Uterus (tissue), 2 donors: Measurements from ENCODE around the gene FOXS1.

Source experiments
- POLR2A ChIP-seq, 2 donors: fragments of 450-650 bp; IDR thresholded peaks; one replicate each; pipeline ENCODE4 v1.6.1; 2016; ENCODE audit warnings: antibody characterized with exemption in 2 of 2, mild to moderate bottlenecking in 1 of 2, moderate library complexity in 1 of 2
- TF ChIP-seq, protein P1 (sequence below), 4 experiments: fragments of 200-600 bp in 2 of 4; fragments of 450-650 bp in 2 of 4; sonication (generic) in 2 of 4; IDR thresholded peaks; one replicate each; pipeline ENCODE4 v1.5.1; 2016 to 2019; ENCODE audit warnings: antibody characterized with exemption in 4 of 4, mild to moderate bottlenecking in 2 of 4, moderate library complexity in 1 of 4

DNA sequence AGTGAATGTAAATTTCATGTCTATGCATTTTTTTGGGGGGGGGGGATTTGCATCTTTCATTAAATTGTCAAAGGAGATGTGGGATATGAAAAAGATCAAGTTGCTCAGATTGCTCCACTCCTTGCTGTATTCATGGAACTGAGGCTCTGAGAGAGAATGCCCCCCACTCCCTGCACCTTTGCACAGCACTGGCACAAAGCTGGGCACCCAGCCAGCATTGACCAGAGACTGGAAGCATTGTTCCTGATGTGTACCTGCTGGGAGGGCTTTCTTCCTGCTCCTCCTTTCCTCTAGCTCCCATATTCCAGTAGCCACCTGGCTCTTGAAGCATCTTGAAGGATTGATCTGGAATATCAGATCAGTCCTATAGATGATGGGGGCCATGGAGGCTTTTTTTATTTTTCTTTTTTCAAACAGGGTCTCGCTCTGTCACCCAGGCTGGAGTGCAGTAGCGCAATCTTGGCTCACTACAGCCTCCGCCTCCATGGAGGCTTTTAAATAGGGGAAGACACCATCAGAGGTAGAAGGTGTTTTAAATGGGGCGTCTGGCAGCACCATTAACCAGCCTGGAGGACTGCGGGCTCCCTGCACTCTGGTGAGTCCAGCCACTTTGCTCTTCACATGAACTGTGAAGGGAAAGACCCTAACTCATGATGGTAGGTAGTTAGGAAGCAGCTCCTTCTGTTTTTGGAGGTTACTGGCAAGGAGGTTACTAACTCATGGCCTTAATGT lies 14.0 kb upstream of the FOXS1 start:
- no peak for TF ChIP-seq POLR2A (IDR thresholded peaks at IDR 0.05)
- TF ChIP-seq, protein P1, sequence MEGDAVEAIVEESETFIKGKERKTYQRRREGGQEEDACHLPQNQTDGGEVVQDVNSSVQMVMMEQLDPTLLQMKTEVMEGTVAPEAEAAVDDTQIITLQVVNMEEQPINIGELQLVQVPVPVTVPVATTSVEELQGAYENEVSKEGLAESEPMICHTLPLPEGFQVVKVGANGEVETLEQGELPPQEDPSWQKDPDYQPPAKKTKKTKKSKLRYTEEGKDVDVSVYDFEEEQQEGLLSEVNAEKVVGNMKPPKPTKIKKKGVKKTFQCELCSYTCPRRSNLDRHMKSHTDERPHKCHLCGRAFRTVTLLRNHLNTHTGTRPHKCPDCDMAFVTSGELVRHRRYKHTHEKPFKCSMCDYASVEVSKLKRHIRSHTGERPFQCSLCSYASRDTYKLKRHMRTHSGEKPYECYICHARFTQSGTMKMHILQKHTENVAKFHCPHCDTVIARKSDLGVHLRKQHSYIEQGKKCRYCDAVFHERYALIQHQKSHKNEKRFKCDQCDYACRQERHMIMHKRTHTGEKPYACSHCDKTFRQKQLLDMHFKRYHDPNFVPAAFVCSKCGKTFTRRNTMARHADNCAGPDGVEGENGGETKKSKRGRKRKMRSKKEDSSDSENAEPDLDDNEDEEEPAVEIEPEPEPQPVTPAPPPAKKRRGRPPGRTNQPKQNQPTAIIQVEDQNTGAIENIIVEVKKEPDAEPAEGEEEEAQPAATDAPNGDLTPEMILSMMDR (IDR thresholded peaks at IDR 0.05): no peak
